ENCODE measurements around the gene PLXNB2. TPM values are rescaled to one million over a fixed set of nuclear protein-coding genes. Genes with fewer than 3 reads are reported as not detected.

PLXNB2 gene
- total RNA-seq, 4 donors from 2014 or later: 105 to 199 (median 155) TPM

- no peak for TF ChIP-seq POLR2A (IDR thresholded peaks at IDR 0.05)
- intact Hi-C loops (cut with DNase I; ENCODE audit: low total_unique reads): no loop called here
- 27 to 28% methylated on average over 43 to 48 of the region's 59 CpGs for WGBS, 2 donors
- no peak for DNase-seq (ENCODE audit: low spot score in 2 of 2)
- no peak overlapping the region for H3K4me3 ChIP-seq (ENCODE audit: low read depth, poor library complexity, severe bottlenecking)
Measured at GRCh38 chr22:50298937-50299784, 8.3 kb downstream of the PLXNB2 start.

DNA sequence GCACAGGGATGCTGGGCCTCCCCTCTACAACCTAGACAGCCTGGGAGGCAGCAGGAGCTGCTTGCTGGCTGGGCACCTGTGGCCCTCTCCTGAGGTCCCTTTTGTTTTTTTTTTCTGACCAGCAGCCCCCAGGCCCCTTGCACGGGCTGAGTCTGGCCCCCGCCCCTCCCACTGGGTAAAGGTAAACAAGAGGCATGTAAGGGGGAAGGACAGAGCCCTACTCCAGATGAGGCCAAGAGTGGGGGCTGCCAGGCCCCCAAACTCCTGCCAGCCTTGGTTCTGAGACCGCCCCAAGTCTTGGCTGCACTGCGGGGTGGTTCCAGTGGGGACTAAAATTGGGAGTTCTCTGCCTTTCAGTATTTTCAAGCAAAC lies 9.2 kb downstream of the PLXNB2 start:
- TF ChIP-seq, protein P1, sequence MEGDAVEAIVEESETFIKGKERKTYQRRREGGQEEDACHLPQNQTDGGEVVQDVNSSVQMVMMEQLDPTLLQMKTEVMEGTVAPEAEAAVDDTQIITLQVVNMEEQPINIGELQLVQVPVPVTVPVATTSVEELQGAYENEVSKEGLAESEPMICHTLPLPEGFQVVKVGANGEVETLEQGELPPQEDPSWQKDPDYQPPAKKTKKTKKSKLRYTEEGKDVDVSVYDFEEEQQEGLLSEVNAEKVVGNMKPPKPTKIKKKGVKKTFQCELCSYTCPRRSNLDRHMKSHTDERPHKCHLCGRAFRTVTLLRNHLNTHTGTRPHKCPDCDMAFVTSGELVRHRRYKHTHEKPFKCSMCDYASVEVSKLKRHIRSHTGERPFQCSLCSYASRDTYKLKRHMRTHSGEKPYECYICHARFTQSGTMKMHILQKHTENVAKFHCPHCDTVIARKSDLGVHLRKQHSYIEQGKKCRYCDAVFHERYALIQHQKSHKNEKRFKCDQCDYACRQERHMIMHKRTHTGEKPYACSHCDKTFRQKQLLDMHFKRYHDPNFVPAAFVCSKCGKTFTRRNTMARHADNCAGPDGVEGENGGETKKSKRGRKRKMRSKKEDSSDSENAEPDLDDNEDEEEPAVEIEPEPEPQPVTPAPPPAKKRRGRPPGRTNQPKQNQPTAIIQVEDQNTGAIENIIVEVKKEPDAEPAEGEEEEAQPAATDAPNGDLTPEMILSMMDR (IDR thresholded peaks at IDR 0.05): no peak
- no peak for TF ChIP-seq POLR2A (IDR thresholded peaks at IDR 0.05)
- intact Hi-C loops (cut with DNase I; ENCODE audit: low total_unique reads): no loop called here
- no peak for DNase-seq (ENCODE audit: low spot score in 2 of 2)
- 78 to 84% methylated on average over 4 of the region's 4 CpGs for WGBS, 2 donors
- no peak overlapping the region for H3K4me3 ChIP-seq (ENCODE audit: low read depth, poor library complexity, severe bottlenecking)

GRCh38 chr22:50297510-50298265 lies 9.8 kb downstream of the PLXNB2 start:
- TF ChIP-seq, protein P1 (IDR thresholded peaks at IDR 0.05): no peak
- no peak overlapping the region for H3K4me3 ChIP-seq (ENCODE audit: low read depth, poor library complexity, severe bottlenecking)
- WGBS, 2 donors: 87 to 91% methylated on average over 20 of the region's 20 CpGs
- DNase-seq (ENCODE audit: low spot score in 2 of 2): no peak
- intact Hi-C loops (cut with DNase I; ENCODE audit: low total_unique reads): no loop called here

DNA sequence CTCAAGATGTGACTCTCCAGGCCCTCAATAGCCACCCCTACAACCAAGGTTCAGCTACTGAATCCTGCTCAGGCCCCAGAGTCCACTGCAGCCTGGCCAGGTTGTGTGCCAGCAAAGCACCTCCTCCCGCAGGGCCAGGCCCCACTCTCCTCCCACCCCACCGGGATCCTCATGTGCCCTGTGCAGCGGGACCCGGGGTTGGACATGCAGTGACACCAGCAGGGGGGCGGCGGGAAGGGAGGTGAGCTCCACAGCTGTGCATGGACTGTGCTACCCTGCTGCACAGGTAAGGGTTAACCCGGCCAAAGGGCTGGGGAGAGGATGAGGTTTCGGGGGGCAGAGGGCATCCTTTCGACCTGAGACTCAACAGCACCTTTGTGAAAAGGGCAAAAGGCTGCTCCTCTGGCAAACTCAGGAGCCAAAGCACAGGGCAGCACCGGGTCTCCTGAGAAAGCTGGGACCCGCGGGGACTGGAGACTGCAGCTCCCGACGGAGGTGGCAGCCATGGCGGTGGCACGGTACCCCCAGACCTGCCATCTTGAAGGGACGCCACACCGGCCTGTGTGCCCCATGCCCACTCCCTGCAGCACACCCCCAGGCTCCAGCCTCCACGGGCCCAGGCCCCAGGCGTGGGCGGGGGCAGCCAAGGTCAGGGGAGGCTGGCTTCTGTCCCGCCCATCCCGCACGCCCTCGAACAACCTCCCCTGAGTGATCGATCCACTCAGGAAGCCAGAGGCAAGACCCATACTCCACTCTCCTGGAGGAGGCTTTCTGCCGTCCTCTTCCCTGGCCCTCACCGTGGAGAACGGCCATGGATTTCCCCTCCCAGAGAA lies 10.6 kb downstream of the PLXNB2 start:
- DNase-seq (ENCODE audit: low spot score in 2 of 2): no peak
- H3K4me3 ChIP-seq (ENCODE audit: low read depth, poor library complexity, severe bottlenecking): no peak overlapping the region
- intact Hi-C loops (cut with DNase I; ENCODE audit: low total_unique reads): no loop called here
- 65 to 68% methylated on average over 25 to 29 of the region's 29 CpGs for WGBS, 2 donors
- TF ChIP-seq, protein P1 (IDR thresholded peaks at IDR 0.05): no peak
- no peak for TF ChIP-seq POLR2A (IDR thresholded peaks at IDR 0.05)

- 50 to 60% methylated on average over 1 to 5 of the region's 5 CpGs for WGBS, 2 donors
- H3K4me3 ChIP-seq (ENCODE audit: low read depth, poor library complexity, severe bottlenecking): no peak overlapping the region
- TF ChIP-seq, protein P1 (IDR thresholded peaks at IDR 0.05): no peak
- TF ChIP-seq POLR2A (IDR thresholded peaks at IDR 0.05): no peak
- intact Hi-C loops (cut with DNase I; ENCODE audit: low total_unique reads): no loop called here
- DNase-seq (ENCODE audit: low spot score in 2 of 2): no peak
Measured at GRCh38 chr22:50294319-50294656, 13.2 kb downstream of the PLXNB2 start.

Measured in lower leg skin (tissue), 4 donors.